HEK293T (cell line): ENCODE data around the gene CNOT2.

Experiments
- ARNT ChIP-seq: fragments of 450-650 bp; IDR thresholded peaks from 2 replicates; pipeline ENCODE4 v1.6.1; 2017; ENCODE audit warnings: mild to moderate bottlenecking
- BHLHE40 ChIP-seq: fragments of 450-650 bp; IDR thresholded peaks from 2 replicates; pipeline ENCODE4 v1.6.1; 2016; ENCODE audit warnings: mild to moderate bottlenecking, moderate library complexity, borderline replicate concordance
- CTBP1 ChIP-seq: fragments of 450-650 bp; IDR thresholded peaks from 2 replicates; pipeline ENCODE4 v1.6.1; 2016; ENCODE audit warnings: borderline replicate concordance
- FOXK2 ChIP-seq: fragments of 450-650 bp; IDR thresholded peaks from 2 replicates; pipeline ENCODE4 v1.6.1; 2016; ENCODE audit warnings: mild to moderate bottlenecking
- FOXM1 ChIP-seq: fragments of 450-650 bp; IDR thresholded peaks from 2 replicates; pipeline ENCODE4 v1.6.1; 2017; ENCODE audit warnings: mild to moderate bottlenecking, borderline replicate concordance
- L3MBTL2 ChIP-seq: fragments of 450-650 bp; conservative IDR thresholded peaks from 2 replicates; pipeline ENCODE4 v1.6.1; 2016; ENCODE audit warnings: mild to moderate bottlenecking
- NFRKB ChIP-seq: fragments of 450-650 bp; IDR thresholded peaks from 2 replicates; pipeline ENCODE4 v1.6.1; 2016; ENCODE audit warnings: mild to moderate bottlenecking, moderate library complexity
- SP1 ChIP-seq: fragments of 450-650 bp; IDR thresholded peaks from 2 replicates; pipeline ENCODE4 v1.6.1; 2017
- SUZ12 ChIP-seq: fragments of 450-650 bp; IDR thresholded peaks from 2 replicates; pipeline ENCODE4 v1.6.1; 2016; ENCODE audit warnings: mild to moderate bottlenecking
- ZNF384 ChIP-seq: fragments of 450-650 bp; IDR thresholded peaks from 2 replicates; pipeline ENCODE4 v1.6.1; 2016
- TF ChIP-seq, protein P1 (sequence below): fragments of 450-650 bp; IDR thresholded peaks from 2 replicates; pipeline ENCODE4 v1.6.1; 2016

DNA sequence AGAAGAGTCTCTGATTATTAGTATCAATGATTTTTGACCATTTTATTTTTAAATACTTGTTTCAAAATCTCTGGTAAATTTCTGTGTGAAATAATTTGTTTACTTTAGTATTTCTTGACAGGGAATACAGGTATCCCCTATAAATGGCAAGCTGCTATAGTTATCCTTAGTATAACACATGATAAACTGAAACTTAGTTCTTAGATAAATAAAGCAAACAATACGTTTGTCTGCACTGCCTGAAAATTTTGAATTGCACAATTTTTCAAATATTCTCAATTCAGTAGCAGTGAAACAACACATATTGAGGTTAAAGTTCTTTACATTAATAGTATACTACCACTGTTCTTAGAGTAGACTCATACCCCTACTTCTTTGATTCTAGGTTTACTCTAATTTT lies 26.9 kb downstream of the CNOT2 start:
- TF ChIP-seq, protein P1, sequence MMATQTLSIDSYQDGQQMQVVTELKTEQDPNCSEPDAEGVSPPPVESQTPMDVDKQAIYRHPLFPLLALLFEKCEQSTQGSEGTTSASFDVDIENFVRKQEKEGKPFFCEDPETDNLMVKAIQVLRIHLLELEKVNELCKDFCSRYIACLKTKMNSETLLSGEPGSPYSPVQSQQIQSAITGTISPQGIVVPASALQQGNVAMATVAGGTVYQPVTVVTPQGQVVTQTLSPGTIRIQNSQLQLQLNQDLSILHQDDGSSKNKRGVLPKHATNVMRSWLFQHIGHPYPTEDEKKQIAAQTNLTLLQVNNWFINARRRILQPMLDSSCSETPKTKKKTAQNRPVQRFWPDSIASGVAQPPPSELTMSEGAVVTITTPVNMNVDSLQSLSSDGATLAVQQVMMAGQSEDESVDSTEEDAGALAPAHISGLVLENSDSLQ, result no peak
- TF ChIP-seq L3MBTL2, result no peak
- no peak for TF ChIP-seq BHLHE40
- TF ChIP-seq FOXM1, result no peak
- TF ChIP-seq SP1, result no peak
- no peak for TF ChIP-seq NFRKB
- TF ChIP-seq SUZ12, result no peak
- TF ChIP-seq ARNT, result no peak
- TF ChIP-seq ZNF384, result no peak
- no peak for TF ChIP-seq CTBP1
- no peak for TF ChIP-seq FOXK2
